ENCODE measurements around the gene MGST1.

Gene MGST1

GRCh38 chr12:16358878-16359277 lies 11.4 kb downstream of the MGST1 start:
- H3K9me3 ChIP-seq (ENCODE audit: insufficient read depth, low read depth, low read length) = no peaks in the 10 kb centered on the region
- H3K4me1 ChIP-seq (ENCODE audit: insufficient read depth, low read length, poor library complexity, severe bottlenecking) = no peaks in the 10 kb centered on the region
- H3K9me2 ChIP-seq (replicated peaks; ENCODE audit: low read depth, low read length) = no peaks in the 10 kb centered on the region
- no peaks in the 10 kb centered on the region for H3K27me3 ChIP-seq (ENCODE audit: insufficient read depth, low read length, poor library complexity, severe bottlenecking)
- no peak overlapping the region for H3K4me3 ChIP-seq (ENCODE audit: low read length, poor library complexity, severe bottlenecking)
- H2AFZ ChIP-seq (ENCODE audit: low read length) = no peak overlapping the region
- no peaks in the 10 kb centered on the region for H4K20me1 ChIP-seq (ENCODE audit: insufficient read depth, low read length, poor library complexity, severe bottlenecking)
- H3K79me2 ChIP-seq (ENCODE audit: insufficient read depth, low read length) = no peaks in the 10 kb centered on the region
- TF ChIP-seq EZH2phosphoT487 (IDR thresholded peaks at IDR 0.05; ENCODE audit: borderline replicate concordance) = no peak
- TF ChIP-seq, protein P1, sequence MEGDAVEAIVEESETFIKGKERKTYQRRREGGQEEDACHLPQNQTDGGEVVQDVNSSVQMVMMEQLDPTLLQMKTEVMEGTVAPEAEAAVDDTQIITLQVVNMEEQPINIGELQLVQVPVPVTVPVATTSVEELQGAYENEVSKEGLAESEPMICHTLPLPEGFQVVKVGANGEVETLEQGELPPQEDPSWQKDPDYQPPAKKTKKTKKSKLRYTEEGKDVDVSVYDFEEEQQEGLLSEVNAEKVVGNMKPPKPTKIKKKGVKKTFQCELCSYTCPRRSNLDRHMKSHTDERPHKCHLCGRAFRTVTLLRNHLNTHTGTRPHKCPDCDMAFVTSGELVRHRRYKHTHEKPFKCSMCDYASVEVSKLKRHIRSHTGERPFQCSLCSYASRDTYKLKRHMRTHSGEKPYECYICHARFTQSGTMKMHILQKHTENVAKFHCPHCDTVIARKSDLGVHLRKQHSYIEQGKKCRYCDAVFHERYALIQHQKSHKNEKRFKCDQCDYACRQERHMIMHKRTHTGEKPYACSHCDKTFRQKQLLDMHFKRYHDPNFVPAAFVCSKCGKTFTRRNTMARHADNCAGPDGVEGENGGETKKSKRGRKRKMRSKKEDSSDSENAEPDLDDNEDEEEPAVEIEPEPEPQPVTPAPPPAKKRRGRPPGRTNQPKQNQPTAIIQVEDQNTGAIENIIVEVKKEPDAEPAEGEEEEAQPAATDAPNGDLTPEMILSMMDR (conservative IDR thresholded peaks at IDR 0.05; ENCODE audit: low read length) = no peak
- no peak overlapping the region for H3K4me2 ChIP-seq (ENCODE audit: low read depth, low read length, poor library complexity, severe bottlenecking)
- no peaks in the 10 kb centered on the region for H3F3A ChIP-seq (ENCODE audit: low read depth)
- H3K36me3 ChIP-seq (ENCODE audit: insufficient read depth, low read length) = no peaks in the 10 kb centered on the region
- no peak overlapping the region for H3K9ac ChIP-seq (ENCODE audit: low read depth, low read length, poor library complexity, severe bottlenecking)

- no peaks in the 10 kb centered on the region for H3K4me1 ChIP-seq (ENCODE audit: insufficient read depth, low read length, poor library complexity, severe bottlenecking)
- H3K9me2 ChIP-seq (replicated peaks; ENCODE audit: low read depth, low read length) = no peaks in the 10 kb centered on the region
- H4K20me1 ChIP-seq (ENCODE audit: insufficient read depth, low read length, poor library complexity, severe bottlenecking) = no peaks in the 10 kb centered on the region
- TF ChIP-seq, protein P1 (conservative IDR thresholded peaks at IDR 0.05; ENCODE audit: low read length) = peak; percentile 95
- no peak for TF ChIP-seq EZH2phosphoT487 (IDR thresholded peaks at IDR 0.05; ENCODE audit: borderline replicate concordance)
- H3K9me3 ChIP-seq (ENCODE audit: insufficient read depth, low read depth, low read length) = no peaks in the 10 kb centered on the region
- H3K4me2 ChIP-seq (ENCODE audit: low read depth, low read length, poor library complexity, severe bottlenecking) = no peak overlapping the region
- no peaks in the 10 kb centered on the region for H3K79me2 ChIP-seq (ENCODE audit: insufficient read depth, low read length)
- no peak overlapping the region for H3K9ac ChIP-seq (ENCODE audit: low read depth, low read length, poor library complexity, severe bottlenecking)
- no peak overlapping the region for H2AFZ ChIP-seq (ENCODE audit: low read length)
- no peaks in the 10 kb centered on the region for H3K36me3 ChIP-seq (ENCODE audit: insufficient read depth, low read length)
- H3F3A ChIP-seq (ENCODE audit: low read depth) = no peaks in the 10 kb centered on the region
- no peaks in the 10 kb centered on the region for H3K27me3 ChIP-seq (ENCODE audit: insufficient read depth, low read length, poor library complexity, severe bottlenecking)
- no peak overlapping the region for H3K4me3 ChIP-seq (ENCODE audit: low read length, poor library complexity, severe bottlenecking)
These were observed 12.4 kb downstream of the MGST1 start for GRCh38 chr12:16359512-16360491.

DNA sequence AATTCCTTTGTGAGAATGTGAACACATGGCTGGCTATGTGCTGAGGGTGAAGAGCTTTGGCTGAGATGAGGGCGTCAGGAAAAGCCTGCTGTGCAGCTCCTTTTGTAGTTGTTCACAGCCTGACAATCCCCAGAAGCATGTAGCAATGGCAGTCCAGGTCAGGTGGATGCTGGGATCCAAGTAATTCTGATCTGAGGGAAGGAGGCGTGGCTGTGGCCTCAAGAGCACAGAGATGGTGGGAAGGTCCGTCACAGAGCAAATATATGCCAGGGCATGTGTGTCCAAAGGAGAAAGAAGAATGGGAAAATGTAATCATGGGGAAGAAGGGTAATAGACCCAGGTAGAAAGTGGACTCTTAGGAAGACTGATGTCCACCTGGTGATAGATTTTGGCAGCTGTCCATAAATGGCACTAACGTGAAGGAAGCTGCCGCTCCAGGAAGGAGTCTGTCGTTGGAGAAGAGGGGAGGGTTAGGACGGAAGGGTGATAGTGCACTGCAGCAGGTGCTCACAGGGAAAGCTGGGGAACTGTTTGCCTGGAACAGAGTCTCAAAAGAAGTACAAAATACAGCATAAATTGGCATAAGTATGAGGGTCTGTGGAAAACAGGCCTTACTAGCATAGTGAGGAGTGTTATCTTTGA lies 13.8 kb downstream of the MGST1 start:
- H2AFZ ChIP-seq (ENCODE audit: low read length) = no peak overlapping the region
- H3K36me3 ChIP-seq (ENCODE audit: insufficient read depth, low read length) = no peaks in the 10 kb centered on the region
- no peaks in the 10 kb centered on the region for H3K9me3 ChIP-seq (ENCODE audit: insufficient read depth, low read depth, low read length)
- no peaks in the 10 kb centered on the region for H3K27me3 ChIP-seq (ENCODE audit: insufficient read depth, low read length, poor library complexity, severe bottlenecking)
- no peak overlapping the region for H3K4me2 ChIP-seq (ENCODE audit: low read depth, low read length, poor library complexity, severe bottlenecking)
- no peak overlapping the region for H3K9ac ChIP-seq (ENCODE audit: low read depth, low read length, poor library complexity, severe bottlenecking)
- no peaks in the 10 kb centered on the region for H3K4me1 ChIP-seq (ENCODE audit: insufficient read depth, low read length, poor library complexity, severe bottlenecking)
- H3K79me2 ChIP-seq (ENCODE audit: insufficient read depth, low read length) = no peaks in the 10 kb centered on the region
- TF ChIP-seq, protein P1 (conservative IDR thresholded peaks at IDR 0.05; ENCODE audit: low read length) = no peak
- no peak for TF ChIP-seq EZH2phosphoT487 (IDR thresholded peaks at IDR 0.05; ENCODE audit: borderline replicate concordance)
- H3F3A ChIP-seq (ENCODE audit: low read depth) = no peaks in the 10 kb centered on the region
- H3K9me2 ChIP-seq (replicated peaks; ENCODE audit: low read depth, low read length) = no peaks in the 10 kb centered on the region
- H3K4me3 ChIP-seq (ENCODE audit: low read length, poor library complexity, severe bottlenecking) = no peak overlapping the region
- no peaks in the 10 kb centered on the region for H4K20me1 ChIP-seq (ENCODE audit: insufficient read depth, low read length, poor library complexity, severe bottlenecking)
